Right renal cortex interstitium (tissue), 3 donors: ENCODE measurements around the gene MMP25. TPM values are rescaled to one million over a fixed set of nuclear protein-coding genes. Genes with fewer than 3 reads are reported as not detected.
"Not testable (repeated sequence)": the region's sequence is repeated elsewhere in the genome, so short reads cannot be mapped to it uniquely, and the experiment has no call there.

Experiments used
- DNase-seq, 3 donors: peaks; one replicate each; pipeline ENCODE4 v3.0.0-alpha.2; 2013; ENCODE audit warnings: low read depth in 3 of 3, low spot score in 2 of 3
- polyA plus RNA-seq, 3 donors: library from polyadenylated mRNA; unstranded; fragments of 120-200 nt; gene quantifications; one replicate each; pipeline ENCODE4 v1.2.1, GENCODE V29; 2013; ENCODE audit not compliant: insufficient read length in 3 of 3

Gene MMP25
- polyA plus RNA-seq, 3 donors = 0.35 to 0.82 (median 0.79) TPM

GRCh38 chr16:3070608-3071111 is 24.3 kb downstream of the MMP25 start:
- DNase-seq = no peak

GRCh38 chr16:3071655-3072054 is 25.3 kb downstream of the MMP25 start:
- DNase-seq = no peak

- DNase-seq = not testable (repeated sequence)
These were observed 25.8 kb downstream of the MMP25 start for GRCh38 chr16:3072148-3072547.

GRCh38 chr16:3072576-3073263 is 26.4 kb downstream of the MMP25 start:
- DNase-seq = not testable (repeated sequence)

GRCh38 chr16:3073448-3073847 is 27.1 kb downstream of the MMP25 start:
- DNase-seq = no peak

- no peak for DNase-seq
These were observed 28.6 kb downstream of the MMP25 start for GRCh38 chr16:3074860-3075522.

GRCh38 chr16:3075523-3075915 is 29.2 kb downstream of the MMP25 start:
- no peak for DNase-seq

- DNase-seq = not testable (repeated sequence)
These were observed 29.6 kb downstream of the MMP25 start for GRCh38 chr16:3075946-3076345.

GRCh38 chr16:3076577-3076976 is 30.2 kb downstream of the MMP25 start:
- no peak for DNase-seq

GRCh38 chr16:3080024-3080423 is 33.7 kb downstream of the MMP25 start:
- no peak for DNase-seq

- DNase-seq = not testable (repeated sequence)
These were observed 35.6 kb downstream of the MMP25 start for GRCh38 chr16:3081957-3082356.

GRCh38 chr16:3083408-3083807 is 37.0 kb downstream of the MMP25 start:
- DNase-seq = not testable (repeated sequence)

GRCh38 chr16:3084491-3084890 is 38.1 kb downstream of the MMP25 start:
- no peak for DNase-seq

GRCh38 chr16:3084969-3085670 is 38.8 kb downstream of the MMP25 start:
- DNase-seq = no peak

- no peak for DNase-seq
These were observed 39.7 kb downstream of the MMP25 start for GRCh38 chr16:3085868-3086595.

- DNase-seq = no peak
These were observed 40.4 kb downstream of the MMP25 start for GRCh38 chr16:3086596-3087242.

GRCh38 chr16:3087243-3088235 is 41.2 kb downstream of the MMP25 start:
- DNase-seq = no peak

GRCh38 chr16:3088450-3088849 is 42.1 kb downstream of the MMP25 start:
- no peak for DNase-seq
